ENCODE data around the gene CLECL1. TPM values are rescaled to one million over a fixed set of nuclear protein-coding genes. Genes with fewer than 3 reads are reported as not detected.

The CLECL1 gene
- total RNA-seq, 2 experiments from 2014 or later: 0.44 to 1.7 TPM

- CTCF ChIA-PET: interaction anchor here (1.0 to 1.3 kb wide), 2 partner anchors 13 to 20 kb away, joined by 3 to 4 read pairs; no protein-coding TSS in a partner anchor
- no peak for DNase-seq
- Histone ChIP-seq H3K4me3 (ENCODE audit: low read length) (no peak overlapping the region), H3K36me3 (ENCODE audit: insufficient read depth, low read length) (no peaks in the 10 kb centered on the region), H3K27me3 (ENCODE audit: control insufficient read depth in 1 of 2, insufficient read depth in 2 of 2, low read length in 2 of 2) (no peaks in the 10 kb centered on the region), H3K27ac (ENCODE audit: low read depth in 1 of 2, low read length in 2 of 2) (no peak overlapping the region), H3K4me1 (ENCODE audit: insufficient read depth, low read length) (no peaks in the 10 kb centered on the region), H3K9me3 (ENCODE audit: control insufficient read depth in 1 of 2, insufficient read depth in 1 of 2, low read length in 2 of 2) (no peaks in the 10 kb centered on the region)
- no peaks in the 10 kb centered on the region for H3K27me3 Mint-ChIP-seq
- no peak overlapping the region for H3K27ac Mint-ChIP-seq
- TF ChIP-seq CTCF (IDR thresholded peaks at IDR 0.05): no peak
- no peaks in the 10 kb centered on the region for H3K36me3 Mint-ChIP-seq (ENCODE audit: low read depth)
- no peak overlapping the region for H3K4me3 Mint-ChIP-seq
- POLR2A ChIA-PET: interaction anchor here (0.7 to 3.3 kb wide), 3 partner anchors 11 to 55 kb away, joined by 3 to 16 read pairs (median 4); no protein-coding TSS in a partner anchor
- intact Hi-C loops (cut with DNase I, micrococcal nuclease): no loop called here
- peaks cover 19% of the 10 kb centered on the region for H3K4me1 Mint-ChIP-seq (ENCODE audit: low read depth)
- ATAC-seq (ENCODE audit: poor library complexity): no peak
- H3K9me3 Mint-ChIP-seq: no peaks in the 10 kb centered on the region
These were observed 3.8 kb downstream of the CLECL1 start for GRCh38 chr12:9729082-9729481.

- no peak for ATAC-seq (ENCODE audit: poor library complexity)
- POLR2A ChIA-PET: no interaction called here
These were observed 5.1 kb downstream of the CLECL1 start for GRCh38 chr12:9727813-9728212.

GRCh38 chr12:9725213-9725870 lies 7.6 kb downstream of the CLECL1 start:
- no peak overlapping the region for H3K27ac ChIP-seq (ENCODE audit: low read depth in 1 of 2, low read length in 2 of 2)
- Mint-ChIP-seq H3K27me3 (no peaks in the 10 kb centered on the region), H3K27ac (no peak overlapping the region), H3K4me1 (ENCODE audit: low read depth) (peaks cover 4% of the 10 kb centered on the region), H3K9me3 (no peaks in the 10 kb centered on the region), H3K36me3 (ENCODE audit: low read depth) (no peaks in the 10 kb centered on the region), H3K4me3 (no peak overlapping the region)
- ChIA-PET CTCF (interaction anchor here (0.8 to 1.5 kb wide), 4 partner anchors 17 to 86 kb away, joined by 3 read pairs; no protein-coding TSS in a partner anchor), POLR2A (interaction anchor here (1.1 to 1.6 kb wide), 3 partner anchors 18 to 51 kb away, joined by 3 to 4 read pairs (median 3); no protein-coding TSS in a partner anchor)
- ATAC-seq (ENCODE audit: poor library complexity) (no peak), DNase-seq (no peak)
- no peaks in the 10 kb centered on the region for H3K9me3 ChIP-seq (ENCODE audit: control insufficient read depth in 1 of 2, insufficient read depth in 1 of 2, low read length in 2 of 2)
- H3K27me3 ChIP-seq (ENCODE audit: control insufficient read depth in 1 of 2, insufficient read depth in 2 of 2, low read length in 2 of 2): peaks cover 0 to 4% of the 10 kb centered on the region in 2 experiments
- TF ChIP-seq CTCF (IDR thresholded peaks at IDR 0.05): no peak
- H3K4me1 ChIP-seq (ENCODE audit: insufficient read depth, low read length): no peaks in the 10 kb centered on the region
- H3K36me3 ChIP-seq (ENCODE audit: insufficient read depth, low read length): no peaks in the 10 kb centered on the region
- no peak overlapping the region for H3K4me3 ChIP-seq (ENCODE audit: low read length)
- intact Hi-C loops (cut with DNase I, micrococcal nuclease): no loop called here

More at GRCh38 chr12:9727813-9728212, 5.1 kb downstream of the CLECL1 start:
- Mint-ChIP-seq H3K4me3 (no peak overlapping the region), H3K27ac (no peak overlapping the region), H3K9me3 (no peaks in the 10 kb centered on the region), H3K36me3 (ENCODE audit: low read depth) (no peaks in the 10 kb centered on the region), H3K4me1 (ENCODE audit: low read depth) (peaks cover 18% of the 10 kb centered on the region), H3K27me3 (no peaks in the 10 kb centered on the region)
- intact Hi-C loops (cut with DNase I, micrococcal nuclease): no loop called here
- DNase-seq: no peak
- peaks cover 0 to 4% of the 10 kb centered on the region in 2 experiments for H3K27me3 ChIP-seq (ENCODE audit: control insufficient read depth in 1 of 2, insufficient read depth in 2 of 2, low read length in 2 of 2)
- H3K4me3 ChIP-seq (ENCODE audit: low read length): no peak overlapping the region
- no peak overlapping the region for H3K27ac ChIP-seq (ENCODE audit: low read depth in 1 of 2, low read length in 2 of 2)
- H3K36me3 ChIP-seq (ENCODE audit: insufficient read depth, low read length): no peaks in the 10 kb centered on the region
- CTCF ChIA-PET: no interaction called here
- no peak for TF ChIP-seq CTCF (IDR thresholded peaks at IDR 0.05)
- H3K4me1 ChIP-seq (ENCODE audit: insufficient read depth, low read length): no peaks in the 10 kb centered on the region
- no peaks in the 10 kb centered on the region for H3K9me3 ChIP-seq (ENCODE audit: control insufficient read depth in 1 of 2, insufficient read depth in 1 of 2, low read length in 2 of 2)

Measured in CD4-positive, alpha-beta T cell (primary cell).